NCI-H460 (cell line): ENCODE measurements around the gene SFMBT1. TPM values are rescaled to one million over a fixed set of nuclear protein-coding genes. Genes with fewer than 3 reads are reported as not detected.
A peak's percentile ranks its signal among the peaks of the same experiment; 100 is the strongest.
"Not testable (repeated sequence)": the region's sequence is repeated elsewhere in the genome, so short reads cannot be mapped to it uniquely, and the experiment has no call there.

Experiments
- DNase-seq: peaks from one replicate; pipeline ENCODE4 v3.0.0-alpha.2; 2016; ENCODE audit warnings: low read depth; ENCODE audit errors: extremely low read depth
- total RNA-seq: library from RNA; depleted of rRNA; stranded (reverse); fragments of >200 nt; shearing (Covaris generic); gene quantifications from 2 replicates; pipeline ENCODE4 v1.2.3, GENCODE V29; 2014

The SFMBT1 gene
- total RNA-seq, 1 experiment from 2014 or later = 10.1 TPM

DNA sequence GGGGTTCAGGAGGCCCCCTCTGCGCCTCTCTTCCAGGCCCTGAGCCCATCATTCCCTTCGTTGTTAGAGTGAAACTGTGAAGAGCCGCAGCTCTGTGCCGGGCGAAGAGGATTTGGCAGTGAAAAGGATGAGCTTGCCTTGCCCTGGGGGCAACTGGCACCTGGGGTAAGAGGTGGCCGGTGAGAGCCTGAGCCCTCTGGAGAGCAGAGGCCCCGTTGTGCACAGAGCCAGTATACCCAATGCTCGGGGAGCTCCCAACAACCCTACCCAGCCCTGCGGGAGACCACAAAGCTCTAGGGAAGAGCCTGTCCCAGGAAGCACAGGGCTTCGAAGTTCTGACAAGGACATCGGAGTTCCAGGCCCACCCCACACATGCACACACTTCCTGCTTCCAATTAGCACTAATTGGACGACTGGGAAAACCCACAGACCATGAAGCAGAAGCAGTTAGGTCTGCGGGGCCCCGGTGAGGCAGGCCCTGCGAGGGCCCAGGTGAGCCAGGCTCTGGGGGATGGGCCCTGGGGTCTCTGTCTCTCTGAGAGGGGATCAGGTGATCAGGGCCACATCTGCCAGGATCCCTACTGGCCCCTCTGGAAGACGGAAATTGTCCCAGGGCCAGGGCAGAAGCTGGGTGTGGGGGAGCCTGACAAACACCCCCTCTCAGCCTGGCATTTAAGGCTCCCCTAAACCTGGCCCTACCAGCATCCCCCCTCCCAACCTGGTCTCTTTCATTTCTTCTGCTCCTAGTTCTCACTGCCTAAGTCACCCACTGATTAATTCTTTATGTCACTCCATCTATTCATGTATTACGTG, 27.9 kb upstream of the SFMBT1 start:
- DNase-seq = no peak

GRCh38 chr3:53072653-53073552, 27.0 kb upstream of the SFMBT1 start:
- DNase-seq = peak; percentile 43

DNA sequence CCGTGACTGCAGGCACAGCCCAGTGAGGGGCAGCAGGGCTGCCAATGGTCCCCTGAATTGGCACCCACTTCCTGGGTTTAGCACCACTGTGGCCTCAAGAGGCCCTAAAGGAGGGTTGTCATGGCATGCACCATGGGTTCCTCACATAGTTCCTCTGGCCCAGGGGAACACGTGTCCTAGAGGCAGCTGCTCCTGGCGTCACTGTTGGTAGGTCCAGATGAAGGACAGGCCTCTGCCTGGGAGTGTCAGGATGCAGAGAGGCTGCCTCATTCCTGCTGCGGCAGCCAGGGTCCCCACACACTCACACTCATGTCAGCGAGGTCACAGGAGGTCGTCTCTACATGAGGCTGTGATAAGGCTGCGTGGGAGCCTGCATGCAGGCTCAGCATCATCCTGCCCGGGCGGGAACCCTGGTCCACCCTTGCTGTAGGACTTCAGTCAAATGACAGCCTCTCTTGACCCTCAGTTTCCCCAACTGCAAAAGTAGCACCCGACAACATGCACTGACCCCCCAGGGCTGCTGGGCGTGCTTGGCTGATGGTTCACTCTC, 26.1 kb upstream of the SFMBT1 start:
- DNase-seq = no peak

DNA sequence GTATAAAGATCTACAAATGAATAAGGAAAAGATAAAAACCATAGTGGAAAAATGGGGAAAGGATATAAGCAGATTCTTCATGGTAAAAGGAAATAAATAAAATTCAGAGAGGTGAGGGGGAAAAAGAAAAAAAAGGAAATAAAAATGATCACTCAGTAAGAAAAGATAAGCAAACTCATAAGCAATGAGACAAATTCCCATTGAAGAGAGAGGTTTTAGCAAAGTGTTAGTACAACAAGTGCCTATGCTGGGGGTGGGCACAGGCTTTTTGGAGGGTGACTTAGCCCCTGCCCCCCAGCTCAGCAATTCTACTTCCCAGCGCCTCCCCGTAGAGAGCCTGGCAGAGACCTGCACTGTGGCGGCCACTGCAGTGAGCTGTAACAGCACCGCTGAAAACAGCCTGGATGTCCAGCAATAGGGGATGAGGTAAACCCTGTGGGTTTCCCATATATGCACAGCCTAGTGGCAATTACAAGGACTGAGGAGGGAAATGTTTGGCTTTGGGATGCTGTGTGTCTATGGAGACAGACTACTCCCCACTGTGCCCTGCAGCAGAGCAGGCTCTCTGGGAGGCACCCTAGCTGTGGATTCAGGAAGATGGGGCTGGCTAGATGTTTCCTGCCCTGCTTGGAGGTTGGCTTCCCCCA, 23.7 kb upstream of the SFMBT1 start:
- no peak for DNase-seq

GRCh38 chr3:53068176-53068575, 22.3 kb upstream of the SFMBT1 start:
- no peak for DNase-seq

DNA sequence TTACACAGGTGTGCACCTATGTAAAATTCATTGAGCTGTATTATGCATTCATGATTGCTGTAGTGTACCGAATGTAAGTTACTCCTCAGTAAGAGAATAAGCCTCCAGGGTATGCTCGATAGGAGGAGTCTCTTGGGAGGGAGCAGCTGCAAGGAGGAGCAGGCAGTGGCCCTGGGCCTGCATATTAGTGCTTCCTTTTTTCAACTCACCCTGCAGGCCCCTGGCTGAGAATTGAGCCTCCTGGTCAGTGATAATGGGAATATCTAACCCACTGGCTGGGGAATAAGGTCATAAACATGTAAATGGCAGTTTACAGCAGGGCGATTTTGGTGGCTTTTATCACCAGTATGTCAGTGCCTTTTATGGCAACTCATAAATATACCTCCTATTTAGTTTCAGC, 21.7 kb upstream of the SFMBT1 start:
- DNase-seq = no peak

- DNase-seq = no peak
Observed at GRCh38 chr3:53065841-53066480, 20.1 kb upstream of the SFMBT1 start.

GRCh38 chr3:53062905-53063304, 17.0 kb upstream of the SFMBT1 start:
- no peak for DNase-seq

DNA sequence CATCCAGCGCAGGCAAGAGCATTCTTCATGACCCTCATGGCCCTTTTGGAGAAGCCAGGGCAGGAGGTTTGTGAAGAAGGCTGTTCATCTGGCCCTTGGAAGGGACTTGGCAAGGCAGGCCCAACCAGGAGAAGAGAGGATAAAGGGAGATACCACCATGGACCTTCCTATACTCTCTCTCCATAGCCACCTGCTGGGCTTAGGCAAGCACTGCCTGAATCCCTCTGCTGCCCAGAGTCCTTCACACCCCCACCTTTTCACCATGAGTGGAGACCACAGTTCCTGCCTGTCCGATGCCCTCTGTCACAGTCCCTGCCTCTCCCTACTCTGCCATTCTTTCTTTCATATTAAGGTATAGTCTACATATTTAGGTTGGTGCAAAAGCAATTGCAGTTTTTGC, 10.6 kb upstream of the SFMBT1 start:
- no peak for DNase-seq

DNA sequence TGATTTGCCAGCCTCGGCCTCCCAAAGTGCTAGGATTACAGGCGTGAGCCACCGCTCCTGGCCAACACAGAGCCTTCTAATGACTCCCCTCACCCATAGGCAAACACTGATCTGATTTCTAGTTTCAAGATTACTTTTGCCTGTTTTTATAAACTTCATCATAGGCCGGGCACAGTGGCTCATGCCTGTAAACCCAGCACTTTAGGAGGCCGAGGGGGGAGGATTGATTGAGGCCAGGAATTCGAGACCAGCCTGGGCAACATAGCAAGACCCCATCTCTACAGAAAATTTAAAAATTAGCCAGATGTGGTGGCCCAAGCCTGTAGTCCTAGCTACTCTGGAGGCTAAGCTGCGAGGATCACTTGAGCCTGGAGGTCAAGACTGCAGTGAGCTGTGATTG, 8.4 kb upstream of the SFMBT1 start:
- DNase-seq = not testable (repeated sequence)

- no peak for DNase-seq
Observed at GRCh38 chr3:53051929-53052328, 6.1 kb upstream of the SFMBT1 start.

- no peak for DNase-seq
Observed at GRCh38 chr3:53049987-53050386, 4.1 kb upstream of the SFMBT1 start.

- peak; percentile 11 for DNase-seq
Observed at GRCh38 chr3:53046171-53047170, 598 bp upstream of the SFMBT1 start.

- peak; percentile 47 for DNase-seq
Observed at GRCh38 chr3:53044711-53045517, 959 bp downstream of the SFMBT1 start.

DNA sequence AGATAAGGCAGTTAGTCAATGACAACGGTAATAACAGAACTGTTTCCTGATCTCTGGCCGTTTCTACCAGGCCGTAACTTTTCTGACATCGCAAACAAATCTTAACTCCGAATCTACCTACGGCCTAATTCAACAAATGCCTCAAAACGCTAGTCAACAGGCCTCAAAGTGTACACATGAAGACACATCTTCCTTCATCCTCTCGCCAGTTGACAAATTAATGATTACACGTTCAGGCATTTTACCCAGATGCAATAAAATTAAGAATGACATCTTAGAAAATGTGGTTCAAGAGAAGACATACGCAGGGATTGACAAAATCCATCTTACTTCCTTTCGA, 1.5 kb downstream of the SFMBT1 start:
- no peak for DNase-seq

GRCh38 chr3:53043738-53044137, 2.1 kb downstream of the SFMBT1 start:
- no peak for DNase-seq

DNA sequence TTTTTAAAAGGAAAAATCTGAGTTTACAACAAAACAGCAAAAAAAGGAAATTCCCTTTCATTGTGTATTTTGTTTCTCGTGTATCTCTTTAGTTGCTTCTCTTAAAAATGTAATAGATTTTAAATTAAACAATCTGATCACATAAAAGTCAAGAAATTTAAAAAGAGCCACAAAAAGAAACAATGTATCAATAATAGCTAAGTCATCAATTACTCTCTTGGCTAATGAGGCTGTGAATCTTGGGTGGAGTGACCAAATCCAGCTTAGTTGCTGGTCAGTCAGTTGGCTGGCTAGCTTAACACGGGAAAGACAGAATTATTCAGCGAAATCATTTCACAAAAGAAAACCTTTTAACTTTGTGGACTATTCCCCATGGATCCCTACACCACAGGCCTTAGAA, 3.2 kb downstream of the SFMBT1 start:
- DNase-seq = no peak

- no peak for DNase-seq
Observed at GRCh38 chr3:53040351-53040820, 5.5 kb downstream of the SFMBT1 start.
